Neural cell (in vitro differentiated cells): ENCODE measurements around the gene MYPN.

Experiments used
- EP300 ChIP-seq: fragments of 450-650 bp; conservative IDR thresholded peaks from 2 replicates; pipeline ENCODE4 v1.6.1; 2014; ENCODE audit warnings: antibody characterized with exemption, mild to moderate bottlenecking, moderate library complexity; ENCODE audit not compliant: poor library complexity, severe bottlenecking
- EZH2 ChIP-seq: fragments of 200-600, 300-800 bp; shearing (Covaris generic), sonication (generic); IDR thresholded peaks from 2 replicates; pipeline ENCODE4 v1.6.1; 2014; ENCODE audit warnings: antibody characterized with exemption, low read length, borderline replicate concordance, mild to moderate bottlenecking; ENCODE audit not compliant: insufficient read depth, poor library complexity, severe bottlenecking
- POLR2AphosphoS5 ChIP-seq: IDR thresholded peaks from 2 replicates; pipeline ENCODE4 v1.6.1; 2012
- SMC3 ChIP-seq: fragments of 450-650 bp; conservative IDR thresholded peaks from 2 replicates; pipeline ENCODE4 v1.6.1; 2014; ENCODE audit warnings: antibody characterized with exemption, mild to moderate bottlenecking, moderate library complexity; ENCODE audit not compliant: poor library complexity
- TF ChIP-seq, protein P1 (sequence below): fragments of 450-650 bp; IDR thresholded peaks from 2 replicates; pipeline ENCODE4 v1.5.1; 2014; ENCODE audit warnings: antibody characterized with exemption, mild to moderate bottlenecking, moderate library complexity; ENCODE audit not compliant: poor library complexity, severe bottlenecking
- TF ChIP-seq, protein P2 (sequence below): IDR thresholded peaks from 2 replicates; pipeline ENCODE4 v1.6.1; 2012; ENCODE audit warnings: borderline replicate concordance

DNA sequence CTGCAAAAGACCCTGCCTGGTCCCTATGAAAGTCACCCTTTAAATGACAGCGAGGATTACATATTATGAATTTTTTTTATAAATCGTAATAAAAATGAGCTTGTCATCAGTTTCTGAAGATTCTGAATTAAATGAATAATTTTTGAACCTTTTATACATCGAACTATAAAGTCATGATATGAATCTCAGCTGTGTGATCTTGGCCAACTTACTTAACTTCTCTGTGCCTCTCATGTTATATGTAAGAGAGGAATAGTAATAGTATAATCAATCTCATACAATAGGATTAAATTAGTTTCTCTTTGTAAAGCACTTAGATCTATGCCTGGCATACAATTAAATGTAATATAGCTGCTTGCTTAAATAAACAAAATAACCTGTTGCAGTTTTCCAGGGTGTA lies 127.9 kb downstream of the MYPN start:
- TF ChIP-seq, protein P1, sequence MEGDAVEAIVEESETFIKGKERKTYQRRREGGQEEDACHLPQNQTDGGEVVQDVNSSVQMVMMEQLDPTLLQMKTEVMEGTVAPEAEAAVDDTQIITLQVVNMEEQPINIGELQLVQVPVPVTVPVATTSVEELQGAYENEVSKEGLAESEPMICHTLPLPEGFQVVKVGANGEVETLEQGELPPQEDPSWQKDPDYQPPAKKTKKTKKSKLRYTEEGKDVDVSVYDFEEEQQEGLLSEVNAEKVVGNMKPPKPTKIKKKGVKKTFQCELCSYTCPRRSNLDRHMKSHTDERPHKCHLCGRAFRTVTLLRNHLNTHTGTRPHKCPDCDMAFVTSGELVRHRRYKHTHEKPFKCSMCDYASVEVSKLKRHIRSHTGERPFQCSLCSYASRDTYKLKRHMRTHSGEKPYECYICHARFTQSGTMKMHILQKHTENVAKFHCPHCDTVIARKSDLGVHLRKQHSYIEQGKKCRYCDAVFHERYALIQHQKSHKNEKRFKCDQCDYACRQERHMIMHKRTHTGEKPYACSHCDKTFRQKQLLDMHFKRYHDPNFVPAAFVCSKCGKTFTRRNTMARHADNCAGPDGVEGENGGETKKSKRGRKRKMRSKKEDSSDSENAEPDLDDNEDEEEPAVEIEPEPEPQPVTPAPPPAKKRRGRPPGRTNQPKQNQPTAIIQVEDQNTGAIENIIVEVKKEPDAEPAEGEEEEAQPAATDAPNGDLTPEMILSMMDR, result no peak
- TF ChIP-seq POLR2AphosphoS5 (no peak), EZH2 (no peak), SMC3 (no peak), EP300 (no peak)
- TF ChIP-seq, protein P2, sequence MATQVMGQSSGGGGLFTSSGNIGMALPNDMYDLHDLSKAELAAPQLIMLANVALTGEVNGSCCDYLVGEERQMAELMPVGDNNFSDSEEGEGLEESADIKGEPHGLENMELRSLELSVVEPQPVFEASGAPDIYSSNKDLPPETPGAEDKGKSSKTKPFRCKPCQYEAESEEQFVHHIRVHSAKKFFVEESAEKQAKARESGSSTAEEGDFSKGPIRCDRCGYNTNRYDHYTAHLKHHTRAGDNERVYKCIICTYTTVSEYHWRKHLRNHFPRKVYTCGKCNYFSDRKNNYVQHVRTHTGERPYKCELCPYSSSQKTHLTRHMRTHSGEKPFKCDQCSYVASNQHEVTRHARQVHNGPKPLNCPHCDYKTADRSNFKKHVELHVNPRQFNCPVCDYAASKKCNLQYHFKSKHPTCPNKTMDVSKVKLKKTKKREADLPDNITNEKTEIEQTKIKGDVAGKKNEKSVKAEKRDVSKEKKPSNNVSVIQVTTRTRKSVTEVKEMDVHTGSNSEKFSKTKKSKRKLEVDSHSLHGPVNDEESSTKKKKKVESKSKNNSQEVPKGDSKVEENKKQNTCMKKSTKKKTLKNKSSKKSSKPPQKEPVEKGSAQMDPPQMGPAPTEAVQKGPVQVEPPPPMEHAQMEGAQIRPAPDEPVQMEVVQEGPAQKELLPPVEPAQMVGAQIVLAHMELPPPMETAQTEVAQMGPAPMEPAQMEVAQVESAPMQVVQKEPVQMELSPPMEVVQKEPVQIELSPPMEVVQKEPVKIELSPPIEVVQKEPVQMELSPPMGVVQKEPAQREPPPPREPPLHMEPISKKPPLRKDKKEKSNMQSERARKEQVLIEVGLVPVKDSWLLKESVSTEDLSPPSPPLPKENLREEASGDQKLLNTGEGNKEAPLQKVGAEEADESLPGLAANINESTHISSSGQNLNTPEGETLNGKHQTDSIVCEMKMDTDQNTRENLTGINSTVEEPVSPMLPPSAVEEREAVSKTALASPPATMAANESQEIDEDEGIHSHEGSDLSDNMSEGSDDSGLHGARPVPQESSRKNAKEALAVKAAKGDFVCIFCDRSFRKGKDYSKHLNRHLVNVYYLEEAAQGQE, result no peak
